HL-60 (cell line): ENCODE results near the gene HNRNPA3.
A peak's percentile ranks its signal among the peaks of the same experiment; 100 is the strongest.

Source experiments
- DNase-seq, 2 experiments: peaks; one replicate each; pipeline ENCODE4 v3.0.0-alpha.2; 2010 to 2020; ENCODE audit warnings: low read depth in 1 of 2, low spot score in 1 of 2
- H3K27ac ChIP-seq: fragments of 250-450 bp; sonication (Bioruptor Pico); replicated peaks from 2 replicates; pipeline ENCODE4 v1.5.1; 2020; ENCODE audit warnings: mild to moderate bottlenecking, moderate library complexity
- H3K27me3 ChIP-seq: fragments of 250-450 bp; sonication (Bioruptor Pico); 2 replicates; pipeline ENCODE4 v1.5.1; 2021; ENCODE audit warnings: mild to moderate bottlenecking, moderate library complexity; ENCODE audit not compliant: insufficient read depth, poor library complexity, severe bottlenecking
- H3K4me3 ChIP-seq: replicated peaks from 2 replicates; pipeline ENCODE4 v1.5.1; 2011; ENCODE audit warnings: mild to moderate bottlenecking, control low read depth, low read length; ENCODE audit not compliant: insufficient read depth
- GABPA ChIP-seq: IDR thresholded peaks from 2 replicates; pipeline ENCODE4 v1.6.1; 2012; ENCODE audit warnings: low read depth
- POLR2AphosphoS5 ChIP-seq: IDR thresholded peaks from 2 replicates; pipeline ENCODE4 v1.6.1; 2012; ENCODE audit warnings: low read depth
- REST ChIP-seq: IDR thresholded peaks from 2 replicates; pipeline ENCODE4 v1.6.1; 2012; ENCODE audit warnings: low read depth; ENCODE audit not compliant: insufficient replicate concordance
- SPI1 ChIP-seq: IDR thresholded peaks from 2 replicates; pipeline ENCODE4 v1.6.1; 2012; ENCODE audit warnings: low read depth, mild to moderate bottlenecking, borderline replicate concordance
- TF ChIP-seq, protein P1 (sequence below): IDR thresholded peaks from one replicate; pipeline ENCODE4 v1.5.1; 2011; ENCODE audit warnings: low read length, control low read depth, inconsistent platforms; ENCODE audit not compliant: insufficient read depth

HNRNPA3 gene

GRCh38 chr2:177268187-177268871 is 55.7 kb downstream of the HNRNPA3 start:
- no peaks in the 10 kb centered on the region for H3K27me3 ChIP-seq

GRCh38 chr2:177268901-177269300 is 56.3 kb downstream of the HNRNPA3 start:
- Histone ChIP-seq H3K4me3 (no peak overlapping the region), H3K27me3 (no peaks in the 10 kb centered on the region), H3K27ac (0 out of 2 replicates have a peak overlapping the region, but pooled peaks have one; percentile 8)
- DNase-seq, result no peak
- TF ChIP-seq SPI1 (no peak), POLR2AphosphoS5 (no peak), REST (no peak), GABPA (no peak)
- TF ChIP-seq, protein P1, sequence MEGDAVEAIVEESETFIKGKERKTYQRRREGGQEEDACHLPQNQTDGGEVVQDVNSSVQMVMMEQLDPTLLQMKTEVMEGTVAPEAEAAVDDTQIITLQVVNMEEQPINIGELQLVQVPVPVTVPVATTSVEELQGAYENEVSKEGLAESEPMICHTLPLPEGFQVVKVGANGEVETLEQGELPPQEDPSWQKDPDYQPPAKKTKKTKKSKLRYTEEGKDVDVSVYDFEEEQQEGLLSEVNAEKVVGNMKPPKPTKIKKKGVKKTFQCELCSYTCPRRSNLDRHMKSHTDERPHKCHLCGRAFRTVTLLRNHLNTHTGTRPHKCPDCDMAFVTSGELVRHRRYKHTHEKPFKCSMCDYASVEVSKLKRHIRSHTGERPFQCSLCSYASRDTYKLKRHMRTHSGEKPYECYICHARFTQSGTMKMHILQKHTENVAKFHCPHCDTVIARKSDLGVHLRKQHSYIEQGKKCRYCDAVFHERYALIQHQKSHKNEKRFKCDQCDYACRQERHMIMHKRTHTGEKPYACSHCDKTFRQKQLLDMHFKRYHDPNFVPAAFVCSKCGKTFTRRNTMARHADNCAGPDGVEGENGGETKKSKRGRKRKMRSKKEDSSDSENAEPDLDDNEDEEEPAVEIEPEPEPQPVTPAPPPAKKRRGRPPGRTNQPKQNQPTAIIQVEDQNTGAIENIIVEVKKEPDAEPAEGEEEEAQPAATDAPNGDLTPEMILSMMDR, result no peak

More at GRCh38 chr2:177268187-177268871, 55.7 kb downstream of the HNRNPA3 start:
- no peak for DNase-seq
- TF ChIP-seq GABPA (no peak), REST (no peak), SPI1 (no peak), POLR2AphosphoS5 (no peak)
- TF ChIP-seq, protein P1, result no peak
- Histone ChIP-seq H3K4me3 (no peak overlapping the region), H3K27ac (0 out of 2 replicates have a peak overlapping the region, but pooled peaks have one; percentile 8)

- Histone ChIP-seq H3K27me3 (no peaks in the 10 kb centered on the region), H3K4me3 (no peak overlapping the region), H3K27ac (no peak overlapping the region)
- no peak for DNase-seq
- TF ChIP-seq REST (no peak), SPI1 (no peak), POLR2AphosphoS5 (no peak), GABPA (no peak)
- TF ChIP-seq, protein P1, result no peak
These were observed 57.9 kb downstream of the HNRNPA3 start for GRCh38 chr2:177270531-177270930.
